HCT116 (cell line): Measurements from ENCODE around the gene GFI1. TPM values are rescaled to one million over a fixed set of nuclear protein-coding genes. Genes with fewer than 3 reads are reported as not detected.

Experiments
- ATAC-seq: fragments of 200-7000 bp; cut with Tn5 transposase; 2 replicates; pipeline ENCODE4 v1.9.1; 2020; ENCODE audit warnings: mild to moderate bottlenecking, moderate library complexity
- BruUV-seq: library from RNA; stranded (reverse); fragments of 400-500 nt; replicated peaks from 2 replicates; lab custom pipeline; 2021; lab: Mats Ljungman, UMichigan
- CTCF ChIA-PET: fragments of 300-600 bp; sonication (Branson Sonifier 250); formaldehyde crosslinking; loops from one replicate; lab custom pipeline; 2021; ENCODE audit warnings: antibody characterized with exemption; lab: Charles Lee
- POLR2A ChIA-PET: fragments of 300-600, 350-600 bp; sonication (Branson Sonifier 250); formaldehyde crosslinking; loops from one replicate; lab custom pipeline; 2021; ENCODE audit warnings: antibody characterized with exemption; lab: Charles Lee
- RAD21 ChIA-PET, 2 experiments: fragments of 300-600 bp; sonication (Branson Sonifier 250); formaldehyde crosslinking; loops; one replicate each; lab custom pipeline; 2023; ENCODE audit warnings: low total read pairs in 2 of 2; ENCODE audit not compliant: uncharacterized antibody in 2 of 2, unreplicated experiment in 2 of 2, low non-redundant PET in 1 of 2; lab: Charles Lee
- DNase-seq: peaks from one replicate; pipeline ENCODE4 v3.0.0-alpha.2; 2010; ENCODE audit warnings: low read depth, low spot score
- H2AFZ ChIP-seq: fragments of 200-600 bp; shearing (Covaris generic), sonication (generic); 2 replicates; pipeline ENCODE4 v1.6.1; 2017; ENCODE audit warnings: low read depth, mixed run types, mixed read lengths, antibody characterized with exemption, low read length; ENCODE audit not compliant: poor library complexity, severe bottlenecking
- H3K27ac ChIP-seq: 2 replicates; pipeline ENCODE4 v1.5.1; 2012; ENCODE audit warnings: low read depth, low read length
- H3K27me3 ChIP-seq: fragments of 200-600 bp; sonication (generic); 2 replicates; pipeline ENCODE4 v1.6.1; 2016; ENCODE audit warnings: mixed run types, low read length, mixed read lengths; ENCODE audit not compliant: insufficient read depth
- H3K36me3 ChIP-seq, 2 experiments: fragments of 200-500 bp in 1 of 2; fragments of 200-600 bp in 1 of 2; sonication (Bioruptor generic) in 1 of 2; sonication (generic) in 1 of 2; 2 replicates each; pipeline versions ENCODE4 v1.5.1 to v1.6.1; 2014 to 2016; ENCODE audit warnings: low read length in 2 of 2, inconsistent platforms in 1 of 2, mixed read lengths in 1 of 2, mixed run types in 1 of 2; ENCODE audit not compliant: insufficient read depth in 2 of 2, control insufficient read depth in 1 of 2
- H3K4me1 ChIP-seq, 2 experiments: fragments of 200-600 bp in 1 of 2; sonication (generic) in 1 of 2; 2 replicates each; pipeline versions ENCODE4 v1.5.1 to v1.6.1; 2012 to 2017; ENCODE audit warnings: low read length in 2 of 2, inconsistent platforms in 1 of 2, mild to moderate bottlenecking in 1 of 2, mixed read lengths in 1 of 2, mixed run types in 1 of 2, moderate library complexity in 1 of 2; ENCODE audit not compliant: insufficient read depth in 2 of 2, control insufficient read depth in 1 of 2
- H3K4me2 ChIP-seq: fragments of 200-600 bp; sonication (generic); 2 replicates; pipeline ENCODE4 v1.6.1; 2017; ENCODE audit warnings: mixed run types, low read length, mixed read lengths
- H3K4me3 ChIP-seq, 2 experiments: fragments of 200-600 bp in 1 of 2; sonication (generic) in 1 of 2; replicated peaks in 1 of 2; 2 replicates each; pipeline ENCODE4 v1.5.1; 2011 to 2016; ENCODE audit warnings: low read length in 2 of 2, control low read depth in 1 of 2, low read depth in 1 of 2, mild to moderate bottlenecking in 1 of 2, mixed read lengths in 1 of 2, mixed run types in 1 of 2
- H3K79me2 ChIP-seq: fragments of 200-600 bp; sonication (generic); 2 replicates; pipeline ENCODE4 v1.6.1; 2017; ENCODE audit warnings: mild to moderate bottlenecking, mixed run types, low read length, moderate library complexity, mixed read lengths; ENCODE audit not compliant: insufficient read depth
- H3K9ac ChIP-seq: fragments of 200-600 bp; sonication (generic); 2 replicates; pipeline ENCODE4 v1.6.1; 2016; ENCODE audit warnings: low read length, mixed read lengths
- H3K9me2 ChIP-seq: fragments of 200-600 bp; sonication (generic), shearing (Covaris generic); 2 replicates; pipeline ENCODE4 v1.6.1; 2017; ENCODE audit warnings: mixed run types, mild to moderate bottlenecking, moderate library complexity; ENCODE audit not compliant: insufficient read depth
- H3K9me3 ChIP-seq, 2 experiments: fragments of 200-500 bp in 1 of 2; fragments of 200-600 bp in 1 of 2; sonication (Bioruptor generic) in 1 of 2; sonication (generic) in 1 of 2; 2 replicates each; pipeline ENCODE4 v1.6.1; 2014 to 2017; ENCODE audit warnings: low read length in 2 of 2, mixed read lengths in 2 of 2, inconsistent platforms in 1 of 2, low read depth in 1 of 2, mild to moderate bottlenecking in 1 of 2, mixed run types in 1 of 2, moderate library complexity in 1 of 2; ENCODE audit not compliant: control insufficient read depth in 1 of 2, insufficient read depth in 1 of 2
- H4K20me1 ChIP-seq: fragments of 200-600 bp; sonication (generic), shearing (Covaris generic); 2 replicates; pipeline ENCODE4 v1.6.1; 2017; ENCODE audit warnings: mixed run types, mild to moderate bottlenecking, moderate library complexity; ENCODE audit not compliant: insufficient read depth
- CBX3 ChIP-seq: IDR thresholded peaks from 2 replicates; pipeline ENCODE4 v1.6.1; 2012; ENCODE audit warnings: low read depth
- CEBPB ChIP-seq: IDR thresholded peaks from 2 replicates; pipeline ENCODE4 v1.6.1; 2012; ENCODE audit warnings: low read depth
- EGR1 ChIP-seq: IDR thresholded peaks from 2 replicates; pipeline ENCODE4 v1.6.1; 2012; ENCODE audit warnings: low read depth
- ELF1 ChIP-seq: IDR thresholded peaks from 2 replicates; pipeline ENCODE4 v1.6.1; 2012; ENCODE audit warnings: low read depth, borderline replicate concordance
- EZH2 ChIP-seq: fragments of 200-600 bp; sonication (generic); IDR thresholded peaks from 2 replicates; pipeline ENCODE4 v1.6.1; 2017; ENCODE audit warnings: antibody characterized with exemption, mixed run types
- EZH2phosphoT487 ChIP-seq: fragments of 200-600 bp; IDR thresholded peaks from 2 replicates; pipeline ENCODE4 v1.6.1; 2018; ENCODE audit warnings: antibody characterized with exemption, borderline replicate concordance
- FOSL1 ChIP-seq: IDR thresholded peaks from 2 replicates; pipeline ENCODE4 v1.6.1; 2012; ENCODE audit warnings: low read depth
- JUND ChIP-seq: IDR thresholded peaks from 2 replicates; pipeline ENCODE4 v1.6.1; 2012
- POLR2A ChIP-seq: IDR thresholded peaks from 2 replicates; pipeline ENCODE4 v1.7.0; 2011; ENCODE audit warnings: borderline replicate concordance; ENCODE audit not compliant: insufficient read depth, insufficient read length; ENCODE audit errors: extremely low read depth
- POLR2AphosphoS5 ChIP-seq: IDR thresholded peaks from 2 replicates; pipeline ENCODE4 v1.6.1; 2011; ENCODE audit warnings: mild to moderate bottlenecking, low read depth, low read length, moderate library complexity
- RAD21 ChIP-seq: IDR thresholded peaks from 2 replicates; pipeline ENCODE4 v1.6.1; 2012; ENCODE audit warnings: low read depth, mild to moderate bottlenecking
- SIN3A ChIP-seq: IDR thresholded peaks from 2 replicates; pipeline ENCODE4 v1.6.1; 2012; ENCODE audit warnings: low read depth
- SP1 ChIP-seq: IDR thresholded peaks from 2 replicates; pipeline ENCODE4 v1.6.1; 2012; ENCODE audit warnings: low read depth
- SRF ChIP-seq: IDR thresholded peaks from 2 replicates; pipeline ENCODE4 v1.6.1; 2012; ENCODE audit warnings: low read depth
- ZFX ChIP-seq: fragments of 450-650 bp; IDR thresholded peaks from 2 replicates; pipeline ENCODE4 v1.6.1; 2017
- ZNF274 ChIP-seq: fragments of 200-500 bp; sonication (Bioruptor generic); IDR thresholded peaks from 2 replicates; pipeline ENCODE4 v1.6.1; 2014; ENCODE audit warnings: mild to moderate bottlenecking, low read depth, low read length, inconsistent platforms
- intact Hi-C: fragments of 100-400 bp; cut with micrococcal nuclease; formaldehyde crosslinking; loops from 2 replicates; pipeline ENCODE4 v1.10.0; 2022
- total RNA-seq: library from RNA; stranded (reverse); gene quantifications from one replicate; pipeline ENCODE4 v1.2.1, GENCODE V29; 2021; ENCODE audit not compliant: unreplicated experiment
- TF ChIP-seq, protein P1 (sequence below): IDR thresholded peaks from 2 replicates; pipeline ENCODE4 v1.6.1; 2012
- TF ChIP-seq, protein P2 (sequence below), 3 experiments: fragments of 200-600 bp in 1 of 3; sonication (generic) in 1 of 3; IDR thresholded peaks in 2 of 3; conservative IDR thresholded peaks in 1 of 3; 2 replicates each; pipeline ENCODE4 v1.5.1; 2012 to 2017; ENCODE audit warnings: low read depth in 2 of 3, low read length in 2 of 3, antibody characterized with exemption in 1 of 3, borderline replicate concordance in 1 of 3, control low read depth in 1 of 3, mild to moderate bottlenecking in 1 of 3, mixed read lengths in 1 of 3, mixed run types in 1 of 3, moderate library complexity in 1 of 3; ENCODE audit not compliant: insufficient read depth in 1 of 3
- TF ChIP-seq, protein P3 (sequence below): IDR thresholded peaks from 2 replicates; pipeline ENCODE4 v1.6.1; 2012
- TF ChIP-seq, protein P4 (sequence below): IDR thresholded peaks from 2 replicates; pipeline ENCODE4 v1.6.1; 2012; ENCODE audit warnings: low read depth

GFI1 gene
- total RNA-seq, 1 experiment from 2014 or later, result 8.1 TPM

DNA sequence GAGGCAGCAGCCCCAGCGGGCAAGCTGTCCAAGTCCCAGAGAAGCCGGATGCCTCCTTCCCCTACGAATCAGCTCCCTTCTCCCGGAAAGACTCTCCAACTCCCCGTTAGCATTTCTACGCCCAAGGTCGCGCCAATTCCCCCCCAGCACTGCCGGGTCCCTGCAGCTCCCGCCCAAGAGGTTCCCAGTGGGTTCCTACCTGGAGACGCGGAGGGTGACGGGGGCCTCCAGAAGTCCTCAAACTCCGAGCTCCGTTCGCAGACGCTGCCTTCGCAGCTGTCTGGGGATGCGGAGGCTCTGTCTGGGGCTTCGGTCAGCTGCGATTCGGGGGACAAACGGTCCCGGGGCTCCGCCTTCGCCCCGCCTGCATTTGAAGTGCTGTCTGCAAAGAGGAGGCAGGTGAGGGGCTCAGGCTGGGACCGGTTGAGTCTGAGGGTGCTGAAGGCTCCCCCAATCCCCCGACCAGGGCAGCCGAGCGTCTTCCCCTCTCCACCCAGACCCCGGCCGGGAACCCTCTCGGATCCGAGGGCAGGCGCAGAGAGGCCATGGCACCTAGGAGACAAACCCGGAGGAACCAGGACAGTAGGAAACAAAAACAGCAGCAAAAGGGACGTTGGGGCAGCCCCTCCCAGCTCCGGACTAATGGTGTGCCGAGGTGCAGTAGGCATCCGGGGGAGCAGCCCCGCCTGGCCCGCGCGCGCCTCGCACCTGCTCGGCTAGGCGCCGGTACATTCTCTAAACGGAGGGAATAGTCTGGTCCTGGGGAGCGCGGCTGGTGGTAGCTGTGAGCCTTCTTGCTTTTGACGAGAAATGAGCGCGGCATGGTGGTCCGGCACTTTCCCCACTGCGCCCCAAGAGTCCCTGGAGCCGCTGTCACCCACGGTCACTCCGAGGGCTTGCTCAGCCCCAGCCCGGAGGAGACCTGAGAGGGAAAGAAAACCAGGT, 3.8 kb downstream of the GFI1 start (continued):
- TF ChIP-seq SP1, result no peak

DNA sequence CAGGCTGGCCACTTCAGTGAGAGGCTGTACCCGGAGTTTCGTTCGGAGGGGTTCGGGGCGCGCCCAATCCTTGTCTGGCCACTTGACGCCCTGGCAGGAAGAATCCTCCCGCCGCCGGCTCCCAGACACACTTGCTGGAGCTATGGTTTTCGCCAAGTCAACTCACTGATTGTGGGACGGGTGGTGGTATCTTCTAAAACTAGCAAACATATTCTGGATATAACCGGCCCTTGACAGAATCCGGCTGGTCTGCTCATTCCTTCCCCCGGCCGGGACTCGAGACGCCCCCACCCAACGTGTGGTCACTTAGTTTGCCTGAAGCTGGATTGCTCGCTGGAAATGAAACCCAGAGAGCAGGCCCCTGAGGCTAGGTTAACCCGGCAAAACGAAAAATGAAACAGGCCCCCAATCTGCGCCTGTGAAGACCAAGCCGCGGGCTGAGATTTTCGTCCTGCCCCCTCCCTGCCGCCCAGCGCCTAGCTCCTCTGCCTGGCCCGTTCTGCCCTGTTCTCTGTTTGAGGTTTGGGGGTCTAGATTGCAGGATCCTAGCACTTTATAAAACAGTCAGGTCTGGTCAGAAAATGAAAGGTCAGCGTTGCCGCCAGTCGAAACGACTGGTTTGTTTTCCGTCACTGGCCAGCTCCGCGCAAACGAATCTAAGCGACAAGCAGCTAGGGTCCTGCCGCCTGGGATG, 4.6 kb downstream of the GFI1 start:
- H3K27me3 ChIP-seq, result no peaks in the 10 kb centered on the region
- POLR2A ChIA-PET, result no interaction called here
- no peak for ATAC-seq
- RAD21 ChIA-PET, result no interaction called here
- BruUV-seq, result no TSS peak
- H3K9me2 ChIP-seq, result no peaks in the 10 kb centered on the region
- no peaks in the 10 kb centered on the region for H3K79me2 ChIP-seq
- no peak overlapping the region for H3K4me2 ChIP-seq
- no peaks in the 10 kb centered on the region for H3K9me3 ChIP-seq
- CTCF ChIA-PET, result no interaction called here
- no peak overlapping the region for H3K4me3 ChIP-seq
- no peak for DNase-seq
- H3K4me1 ChIP-seq, result peaks cover 7 to 17% of the 10 kb centered on the region in 2 experiments
- intact Hi-C loops, result no loop called here
- H3K9ac ChIP-seq, result no peak overlapping the region
- TF ChIP-seq, protein P1, sequence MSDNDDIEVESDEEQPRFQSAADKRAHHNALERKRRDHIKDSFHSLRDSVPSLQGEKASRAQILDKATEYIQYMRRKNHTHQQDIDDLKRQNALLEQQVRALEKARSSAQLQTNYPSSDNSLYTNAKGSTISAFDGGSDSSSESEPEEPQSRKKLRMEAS, result no peak
- TF ChIP-seq POLR2AphosphoS5, result no peak
- TF ChIP-seq, protein P2, sequence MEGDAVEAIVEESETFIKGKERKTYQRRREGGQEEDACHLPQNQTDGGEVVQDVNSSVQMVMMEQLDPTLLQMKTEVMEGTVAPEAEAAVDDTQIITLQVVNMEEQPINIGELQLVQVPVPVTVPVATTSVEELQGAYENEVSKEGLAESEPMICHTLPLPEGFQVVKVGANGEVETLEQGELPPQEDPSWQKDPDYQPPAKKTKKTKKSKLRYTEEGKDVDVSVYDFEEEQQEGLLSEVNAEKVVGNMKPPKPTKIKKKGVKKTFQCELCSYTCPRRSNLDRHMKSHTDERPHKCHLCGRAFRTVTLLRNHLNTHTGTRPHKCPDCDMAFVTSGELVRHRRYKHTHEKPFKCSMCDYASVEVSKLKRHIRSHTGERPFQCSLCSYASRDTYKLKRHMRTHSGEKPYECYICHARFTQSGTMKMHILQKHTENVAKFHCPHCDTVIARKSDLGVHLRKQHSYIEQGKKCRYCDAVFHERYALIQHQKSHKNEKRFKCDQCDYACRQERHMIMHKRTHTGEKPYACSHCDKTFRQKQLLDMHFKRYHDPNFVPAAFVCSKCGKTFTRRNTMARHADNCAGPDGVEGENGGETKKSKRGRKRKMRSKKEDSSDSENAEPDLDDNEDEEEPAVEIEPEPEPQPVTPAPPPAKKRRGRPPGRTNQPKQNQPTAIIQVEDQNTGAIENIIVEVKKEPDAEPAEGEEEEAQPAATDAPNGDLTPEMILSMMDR (IDR thresholded peaks at IDR 0.05 in 2 of 3, conservative IDR thresholded peaks at IDR 0.05 in 1 of 3; ENCODE audit: borderline replicate concordance in 1 of 3, insufficient read depth in 1 of 3, low read depth in 2 of 3, low read length in 2 of 3), result no peak
- no peak for TF ChIP-seq JUND
- no peak for TF ChIP-seq EZH2phosphoT487
- no peak for TF ChIP-seq SIN3A
- TF ChIP-seq SP1, result no peak
- TF ChIP-seq FOSL1, result no peak
- no peak for TF ChIP-seq SRF
- no peak for TF ChIP-seq EGR1
- TF ChIP-seq, protein P3, sequence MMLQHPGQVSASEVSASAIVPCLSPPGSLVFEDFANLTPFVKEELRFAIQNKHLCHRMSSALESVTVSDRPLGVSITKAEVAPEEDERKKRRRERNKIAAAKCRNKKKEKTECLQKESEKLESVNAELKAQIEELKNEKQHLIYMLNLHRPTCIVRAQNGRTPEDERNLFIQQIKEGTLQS, result no peak
- no peak for TF ChIP-seq ZNF274
- no peak for TF ChIP-seq CEBPB
- TF ChIP-seq RAD21, result no peak
- no peak for TF ChIP-seq ZFX
- TF ChIP-seq, protein P4, sequence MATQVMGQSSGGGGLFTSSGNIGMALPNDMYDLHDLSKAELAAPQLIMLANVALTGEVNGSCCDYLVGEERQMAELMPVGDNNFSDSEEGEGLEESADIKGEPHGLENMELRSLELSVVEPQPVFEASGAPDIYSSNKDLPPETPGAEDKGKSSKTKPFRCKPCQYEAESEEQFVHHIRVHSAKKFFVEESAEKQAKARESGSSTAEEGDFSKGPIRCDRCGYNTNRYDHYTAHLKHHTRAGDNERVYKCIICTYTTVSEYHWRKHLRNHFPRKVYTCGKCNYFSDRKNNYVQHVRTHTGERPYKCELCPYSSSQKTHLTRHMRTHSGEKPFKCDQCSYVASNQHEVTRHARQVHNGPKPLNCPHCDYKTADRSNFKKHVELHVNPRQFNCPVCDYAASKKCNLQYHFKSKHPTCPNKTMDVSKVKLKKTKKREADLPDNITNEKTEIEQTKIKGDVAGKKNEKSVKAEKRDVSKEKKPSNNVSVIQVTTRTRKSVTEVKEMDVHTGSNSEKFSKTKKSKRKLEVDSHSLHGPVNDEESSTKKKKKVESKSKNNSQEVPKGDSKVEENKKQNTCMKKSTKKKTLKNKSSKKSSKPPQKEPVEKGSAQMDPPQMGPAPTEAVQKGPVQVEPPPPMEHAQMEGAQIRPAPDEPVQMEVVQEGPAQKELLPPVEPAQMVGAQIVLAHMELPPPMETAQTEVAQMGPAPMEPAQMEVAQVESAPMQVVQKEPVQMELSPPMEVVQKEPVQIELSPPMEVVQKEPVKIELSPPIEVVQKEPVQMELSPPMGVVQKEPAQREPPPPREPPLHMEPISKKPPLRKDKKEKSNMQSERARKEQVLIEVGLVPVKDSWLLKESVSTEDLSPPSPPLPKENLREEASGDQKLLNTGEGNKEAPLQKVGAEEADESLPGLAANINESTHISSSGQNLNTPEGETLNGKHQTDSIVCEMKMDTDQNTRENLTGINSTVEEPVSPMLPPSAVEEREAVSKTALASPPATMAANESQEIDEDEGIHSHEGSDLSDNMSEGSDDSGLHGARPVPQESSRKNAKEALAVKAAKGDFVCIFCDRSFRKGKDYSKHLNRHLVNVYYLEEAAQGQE, result no peak
- TF ChIP-seq CBX3, result no peak
- no peak for TF ChIP-seq EZH2
- no peak for TF ChIP-seq POLR2A
- no peak for TF ChIP-seq ELF1
- no peak overlapping the region for H2AFZ ChIP-seq
- H3K27ac ChIP-seq, result no peak overlapping the region
- H4K20me1 ChIP-seq, result no peaks in the 10 kb centered on the region
- H3K36me3 ChIP-seq, result no peaks in the 10 kb centered on the region
